GM18498 (cell line): ENCODE results near the gene IL36RN.

Experiments used
- ATAC-seq: cut with Tn5 transposase; IDR thresholded peaks from one replicate; pipeline ENCODE4 v1.9.1; 2021; ENCODE audit warnings: mild to moderate bottlenecking, moderate library complexity; ENCODE audit not compliant: unreplicated experiment

The IL36RN gene

GRCh38 chr2:113046465-113046864 lies 12.5 kb upstream of the IL36RN start:
- ATAC-seq = no peak

GRCh38 chr2:113050921-113051895 lies 7.8 kb upstream of the IL36RN start:
- ATAC-seq = no peak

- ATAC-seq = no peak
Measured at GRCh38 chr2:113052396-113052917, 6.5 kb upstream of the IL36RN start, which contains the start of gene IL36B. IL36B (minus strand) TSS chr2:113052867.

- ATAC-seq = no peak
Measured at GRCh38 chr2:113053666-113054065, 5.3 kb upstream of the IL36RN start.

- ATAC-seq = no peak
Measured at GRCh38 chr2:113054066-113054465, 4.9 kb upstream of the IL36RN start.

GRCh38 chr2:113056521-113056920 lies 2.5 kb upstream of the IL36RN start:
- ATAC-seq = no peak

GRCh38 chr2:113057117-113057516 lies 1.9 kb upstream of the IL36RN start:
- no peak for ATAC-seq

- no peak for ATAC-seq
Measured at GRCh38 chr2:113058411-113058994, 495 bp upstream of the IL36RN start.

GRCh38 chr2:113060396-113060795 lies 1.4 kb downstream of the IL36RN start:
- ATAC-seq = no peak

GRCh38 chr2:113060796-113061195 lies 1.8 kb downstream of the IL36RN start:
- ATAC-seq = no peak

- ATAC-seq = no peak
Measured at GRCh38 chr2:113061241-113061640, 2.2 kb downstream of the IL36RN start.

GRCh38 chr2:113061896-113062770 lies 3.1 kb downstream of the IL36RN start:
- no peak for ATAC-seq

GRCh38 chr2:113064281-113064680 lies 5.3 kb downstream of the IL36RN start:
- no peak for ATAC-seq

- ATAC-seq = no peak
Measured at GRCh38 chr2:113064898-113065297, 5.9 kb downstream of the IL36RN start.

GRCh38 chr2:113067681-113068080 lies 8.7 kb downstream of the IL36RN start, which contains the start of gene IL1F10:
IL1F10 (plus strand) TSS chr2:113067970; CDS start chr2:113072739, 4,769 bp downstream.
- ATAC-seq = no peak

- no peak for ATAC-seq
Measured at GRCh38 chr2:113068249-113068648, 9.3 kb downstream of the IL36RN start.

GRCh38 chr2:113068706-113069485 lies 9.9 kb downstream of the IL36RN start:
- ATAC-seq = no peak

GRCh38 chr2:113069676-113070605 lies 10.9 kb downstream of the IL36RN start:
- ATAC-seq = no peak

GRCh38 chr2:113070606-113070975 lies 11.6 kb downstream of the IL36RN start:
- no peak for ATAC-seq
